GM19238 (cell line): ENCODE measurements around the gene PRPF31.

Experiments used
- DNase-seq: peaks from one replicate; pipeline ENCODE4 v3.0.0; 2011; ENCODE audit warnings: low spot score; ENCODE audit not compliant: insufficient read length

PRPF31 gene

DNA sequence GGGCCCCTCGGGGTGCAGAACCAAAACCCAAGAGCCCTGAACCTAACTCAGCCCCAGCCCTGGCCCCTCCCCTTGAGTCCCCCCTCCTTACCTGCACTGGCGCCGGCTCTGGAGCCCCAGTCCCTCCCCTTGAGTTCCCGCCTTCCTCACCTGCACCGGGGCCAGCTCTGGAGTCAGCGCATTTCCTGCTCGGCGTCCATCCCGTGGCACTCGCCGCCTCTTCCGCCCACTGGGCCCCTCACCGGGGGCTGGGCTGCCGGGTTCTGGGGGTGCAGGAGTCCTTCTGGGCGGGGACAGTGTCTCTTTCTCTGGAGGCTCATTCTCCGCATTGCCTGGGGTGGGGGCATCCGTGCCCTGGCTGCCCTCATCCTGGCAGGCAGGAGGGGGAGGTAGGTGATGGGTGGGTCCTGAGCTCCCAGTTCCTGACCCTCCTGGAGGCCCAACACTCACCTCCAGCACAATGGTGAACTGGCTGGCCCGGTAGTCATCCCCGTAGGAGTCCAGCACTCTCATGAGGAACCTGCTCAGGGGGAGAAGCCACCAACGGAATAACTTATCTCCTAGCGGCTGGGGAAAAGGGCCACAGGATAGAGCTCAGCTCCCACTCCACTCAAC lies 7.6 kb upstream of the PRPF31 start:
- no peak for DNase-seq

DNA sequence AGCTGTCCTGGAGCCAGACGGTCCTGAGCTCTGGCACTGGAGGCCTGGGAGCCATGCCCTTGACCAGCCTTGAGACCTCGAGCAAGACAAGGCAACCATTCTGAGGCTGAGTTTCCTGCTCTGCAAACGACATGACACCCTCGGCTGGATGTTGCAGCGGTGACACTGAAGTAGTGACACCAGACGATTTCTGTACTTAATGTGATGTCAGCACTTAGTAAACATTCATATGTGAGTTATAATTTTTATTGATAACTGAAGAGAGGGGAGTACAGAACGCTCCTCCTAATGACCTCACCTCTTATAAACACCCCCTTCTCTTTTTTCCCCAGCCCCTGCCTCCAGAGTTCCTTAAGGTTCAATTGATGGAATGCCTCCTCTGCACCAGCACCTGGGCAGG lies 7.1 kb upstream of the PRPF31 start:
- no peak for DNase-seq

DNA sequence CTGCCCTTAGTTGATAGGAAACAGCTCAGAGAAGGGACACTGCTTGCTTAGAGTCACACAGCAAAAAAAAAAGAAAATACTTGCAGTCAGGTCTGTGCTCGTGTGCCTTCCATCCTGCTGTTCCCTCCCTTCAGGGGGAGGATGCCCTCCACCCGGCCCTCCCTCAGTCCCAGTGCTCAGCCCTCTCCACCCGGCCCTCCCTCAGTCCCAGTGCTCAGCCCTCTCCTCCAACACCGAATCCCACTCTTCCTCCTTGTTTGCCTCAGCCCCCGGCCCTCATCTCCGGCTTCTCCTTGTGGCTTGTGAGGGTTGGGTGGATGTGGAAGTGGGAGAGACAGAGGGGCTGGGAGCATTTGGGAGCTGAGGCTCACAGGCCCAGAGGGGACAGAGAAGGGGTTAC lies 5.9 kb upstream of the PRPF31 start:
- no peak for DNase-seq

DNA sequence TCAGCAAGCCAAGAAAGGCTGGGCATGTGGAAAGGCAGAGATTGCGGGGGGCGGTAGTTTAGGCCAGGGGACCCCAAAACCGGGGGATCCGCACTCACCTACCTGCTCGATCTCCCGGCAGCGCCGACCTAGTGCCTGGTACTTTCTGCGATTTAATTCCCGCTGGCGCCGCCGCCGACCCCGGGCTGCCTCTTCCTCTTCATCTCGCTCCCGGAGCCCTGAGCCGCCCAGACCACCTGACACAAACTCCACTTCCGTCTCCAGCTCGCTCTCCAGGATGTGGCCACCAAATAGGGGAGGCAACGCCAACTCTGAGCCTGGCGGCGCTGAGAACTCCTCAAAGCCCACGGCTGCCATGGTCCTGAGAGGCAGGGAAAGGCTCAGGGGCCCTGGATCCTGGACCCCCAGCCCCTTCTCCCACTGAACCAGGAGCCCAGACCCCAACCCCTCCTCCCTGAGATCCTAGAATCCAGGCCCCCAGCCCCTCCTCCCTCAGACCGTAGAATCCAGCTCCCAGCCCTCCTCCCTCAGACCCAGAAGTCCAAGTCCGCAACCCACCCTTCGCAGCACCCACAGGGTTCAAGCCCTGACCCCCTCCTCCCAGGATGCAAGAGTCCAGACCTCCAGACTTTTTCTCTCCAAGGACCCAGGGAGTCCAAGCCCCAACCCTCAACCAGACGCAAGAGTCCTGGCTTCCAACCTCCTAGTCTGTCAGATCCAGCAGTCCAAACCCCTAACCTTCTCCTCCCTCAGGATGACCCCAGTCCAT lies 1.0 kb upstream of the PRPF31 start:
- peak; percentile 73 for DNase-seq

DNA sequence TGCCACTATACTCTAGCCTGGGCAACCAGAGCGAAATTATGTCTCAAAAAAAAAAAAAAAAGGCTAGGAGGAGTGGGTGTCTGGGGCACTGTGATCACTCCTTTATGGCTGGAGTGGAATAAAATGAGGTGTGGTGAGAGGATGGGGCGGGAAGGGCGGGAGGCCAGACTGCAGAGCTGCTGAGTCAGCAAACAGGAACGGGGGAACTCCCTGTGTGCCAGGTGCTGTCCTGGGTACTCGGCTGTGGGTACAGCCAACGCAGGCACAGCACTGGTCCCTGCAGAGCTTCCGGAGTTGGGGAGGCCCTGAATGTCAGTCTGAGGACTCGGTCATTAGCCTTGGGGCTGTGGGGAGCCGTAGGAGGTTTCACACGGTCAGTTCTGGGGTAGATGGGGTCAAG lies 5.7 kb downstream of the PRPF31 start:
- no peak for DNase-seq

DNA sequence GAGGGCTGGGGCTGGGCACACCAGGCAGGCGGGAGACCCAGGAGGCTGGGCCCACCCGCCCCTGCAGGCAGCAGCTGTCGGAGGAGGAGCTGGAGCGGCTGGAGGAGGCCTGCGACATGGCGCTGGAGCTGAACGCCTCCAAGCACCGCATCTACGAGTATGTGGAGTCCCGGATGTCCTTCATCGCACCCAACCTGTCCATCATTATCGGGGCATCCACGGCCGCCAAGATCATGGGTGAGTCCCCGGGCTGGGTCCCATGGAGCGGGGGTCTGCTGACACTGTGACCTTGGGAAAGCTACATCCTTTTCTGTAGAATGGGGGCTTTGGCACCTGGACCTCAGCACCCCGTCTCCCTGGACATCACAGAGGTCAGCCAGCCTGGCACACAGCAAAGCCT lies 8.1 kb downstream of the PRPF31 start:
- no peak for DNase-seq

DNA sequence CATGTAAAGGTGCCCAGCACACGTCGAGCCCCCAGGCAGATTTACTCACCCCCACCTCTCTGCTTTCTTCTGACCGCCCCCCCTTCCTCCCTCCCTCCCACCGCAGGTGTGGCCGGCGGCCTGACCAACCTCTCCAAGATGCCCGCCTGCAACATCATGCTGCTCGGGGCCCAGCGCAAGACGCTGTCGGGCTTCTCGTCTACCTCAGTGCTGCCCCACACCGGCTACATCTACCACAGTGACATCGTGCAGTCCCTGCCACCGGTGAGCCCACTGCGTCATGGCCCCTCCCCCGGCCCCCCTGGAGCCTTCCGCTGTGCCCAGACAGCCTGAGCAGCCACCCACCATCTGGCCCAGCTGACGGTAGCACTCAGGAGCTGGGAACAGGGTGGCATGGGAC lies 8.8 kb downstream of the PRPF31 start:
- no peak for DNase-seq

DNA sequence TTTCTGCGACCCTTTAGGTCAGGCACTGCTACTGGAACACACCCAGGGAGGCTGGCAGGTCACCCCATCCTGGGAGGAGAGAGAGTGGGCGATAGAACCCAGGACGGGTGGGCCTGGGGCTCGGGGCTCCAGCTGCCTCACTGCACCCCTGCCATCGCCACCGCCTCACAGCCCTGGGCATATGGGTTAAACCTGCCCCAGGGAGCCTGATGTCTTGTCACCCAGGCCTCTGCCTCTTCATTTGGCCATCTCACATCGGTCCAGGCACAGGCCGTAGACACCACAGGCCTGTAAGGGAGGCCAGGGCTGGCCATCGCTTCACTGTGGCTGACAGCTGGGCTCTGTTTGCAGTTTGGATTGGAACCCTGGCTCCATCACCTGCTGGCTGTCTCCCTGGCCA lies 10.2 kb downstream of the PRPF31 start:
- DNase-seq: no peak

DNA sequence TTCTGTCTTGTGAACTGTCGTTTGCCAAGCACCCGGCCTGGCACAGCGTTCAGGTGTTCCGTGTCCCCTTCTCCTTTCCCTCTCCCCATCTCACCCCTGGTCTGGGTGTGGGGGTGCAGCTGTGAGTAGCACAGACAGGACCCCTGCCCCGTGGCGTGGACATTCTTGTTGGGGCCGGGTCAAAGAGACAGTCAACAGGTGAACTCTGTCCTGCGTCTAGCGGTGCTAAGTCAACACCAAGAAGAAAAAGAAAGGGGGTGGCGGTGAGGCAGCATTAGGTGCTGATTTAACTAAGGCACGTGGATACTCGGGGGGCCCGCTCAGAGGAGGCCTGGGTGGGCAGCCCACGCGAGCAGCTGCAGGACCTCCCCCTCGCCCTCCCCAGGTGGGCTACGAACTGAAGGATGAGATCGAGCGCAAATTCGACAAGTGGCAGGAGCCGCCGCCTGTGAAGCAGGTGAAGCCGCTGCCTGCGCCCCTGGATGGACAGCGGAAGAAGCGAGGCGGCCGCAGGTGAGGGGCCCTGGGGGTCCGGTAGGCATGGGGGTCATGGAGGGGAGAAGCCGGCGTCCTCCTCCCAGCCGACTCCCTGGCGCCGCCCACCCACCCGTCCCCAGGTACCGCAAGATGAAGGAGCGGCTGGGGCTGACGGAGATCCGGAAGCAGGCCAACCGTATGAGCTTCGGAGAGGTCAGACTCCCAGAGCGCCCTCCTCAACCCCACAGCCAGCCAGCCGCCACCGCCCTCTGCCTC lies 12.3 kb downstream of the PRPF31 start:
- no peak for DNase-seq

DNA sequence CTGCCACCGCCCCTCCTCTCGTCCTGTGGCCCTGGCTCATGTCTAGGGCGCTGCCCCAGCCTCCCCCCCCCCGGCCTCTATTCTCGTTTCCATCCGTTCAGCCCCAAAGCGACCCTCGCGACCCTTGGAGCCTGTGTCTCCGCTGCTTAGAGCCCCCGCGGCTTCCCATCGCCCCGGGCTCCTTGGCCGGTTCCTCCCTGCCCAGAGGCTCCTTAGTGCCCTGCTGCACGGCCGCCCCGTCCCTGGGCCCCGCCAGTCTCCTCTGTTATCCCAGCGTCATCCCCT lies 12.8 kb downstream of the PRPF31 start:
- DNase-seq: no peak

DNA sequence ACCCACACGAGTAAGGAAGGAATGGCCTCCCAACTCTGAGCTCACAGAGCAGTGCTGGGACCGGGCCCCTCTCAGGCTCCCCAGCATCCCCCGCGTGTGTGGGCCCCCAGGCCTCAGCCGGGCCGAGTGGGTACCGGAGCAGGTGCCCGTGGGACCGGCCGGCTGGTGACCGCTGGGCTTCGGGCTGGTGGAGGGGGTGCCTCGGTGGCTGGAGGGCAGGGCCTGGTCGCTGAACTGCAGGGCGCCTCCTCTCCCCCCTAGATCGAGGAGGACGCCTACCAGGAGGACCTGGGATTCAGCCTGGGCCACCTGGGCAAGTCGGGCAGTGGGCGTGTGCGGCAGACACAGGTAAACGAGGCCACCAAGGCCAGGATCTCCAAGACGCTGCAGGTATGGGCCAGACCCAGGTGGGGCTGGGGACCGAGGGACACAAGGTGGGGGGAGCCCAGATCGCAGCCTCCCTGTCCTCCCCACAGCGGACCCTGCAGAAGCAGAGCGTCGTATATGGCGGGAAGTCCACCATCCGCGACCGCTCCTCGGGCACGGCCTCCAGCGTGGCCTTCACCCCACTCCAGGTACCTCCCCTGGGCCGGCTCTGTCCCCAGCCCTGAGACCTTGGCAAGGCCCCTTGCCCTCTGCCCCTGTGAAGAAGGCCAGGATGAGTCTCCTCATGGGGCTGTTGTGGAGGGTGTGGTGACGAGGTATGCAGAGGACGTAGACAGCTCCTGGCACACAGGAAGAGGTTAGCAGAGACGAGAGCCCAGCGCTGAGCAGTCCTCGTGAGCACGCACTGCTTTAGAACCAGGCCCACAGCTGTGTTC lies 13.5 kb downstream of the PRPF31 start:
- DNase-seq: no peak

DNA sequence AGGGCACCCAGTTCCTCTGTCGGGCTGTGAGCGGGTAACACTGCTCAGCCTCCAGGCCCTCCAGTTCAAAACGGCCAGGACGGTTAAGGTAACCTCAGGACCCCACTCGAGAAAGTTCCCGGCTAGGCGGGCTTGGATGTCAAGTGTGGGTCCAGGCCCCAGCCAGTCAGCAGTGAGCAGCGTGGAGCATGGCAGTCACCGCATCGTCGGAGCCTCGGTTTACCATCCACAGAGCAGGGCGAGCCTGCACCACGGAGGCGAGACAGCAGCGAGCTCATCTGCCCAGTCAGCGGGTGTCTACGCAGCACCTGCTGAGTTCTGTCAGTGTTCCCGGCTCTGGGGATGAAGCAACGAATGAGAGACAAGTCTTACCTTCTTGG lies 14.1 kb downstream of the PRPF31 start:
- DNase-seq: no peak

DNA sequence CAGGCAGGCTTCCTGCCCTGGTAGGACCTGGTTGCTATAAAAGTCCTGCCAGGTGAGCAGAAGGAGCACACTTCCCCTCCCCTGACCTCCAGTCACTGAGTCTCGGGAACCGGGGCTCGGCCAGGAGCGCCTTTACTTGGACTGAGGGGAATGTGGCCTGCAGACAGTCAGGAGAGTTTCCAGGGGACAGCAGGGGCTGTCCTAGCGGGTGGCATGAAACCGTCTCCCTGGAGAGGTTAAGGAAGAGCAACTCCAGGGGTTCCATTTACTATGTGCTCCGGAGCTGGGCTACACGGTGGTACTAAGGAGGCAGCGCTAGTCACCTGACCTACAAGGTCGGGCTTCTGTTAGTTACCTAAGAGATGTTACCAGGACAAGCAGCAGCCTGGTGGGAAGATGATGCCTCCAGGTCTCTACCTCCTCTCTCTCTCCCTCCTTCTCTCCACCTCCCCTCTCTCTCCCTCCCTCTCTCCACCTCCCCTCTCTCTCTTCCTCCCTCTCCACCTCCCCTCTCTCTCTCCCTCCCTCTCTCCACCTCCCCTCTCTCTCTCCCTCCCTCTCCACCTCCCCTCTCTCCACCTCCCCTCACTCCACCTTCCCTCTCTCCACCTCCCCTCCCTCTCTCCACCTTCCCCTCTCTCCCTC lies 17.9 kb downstream of the PRPF31 start:
- DNase-seq: no peak

DNA sequence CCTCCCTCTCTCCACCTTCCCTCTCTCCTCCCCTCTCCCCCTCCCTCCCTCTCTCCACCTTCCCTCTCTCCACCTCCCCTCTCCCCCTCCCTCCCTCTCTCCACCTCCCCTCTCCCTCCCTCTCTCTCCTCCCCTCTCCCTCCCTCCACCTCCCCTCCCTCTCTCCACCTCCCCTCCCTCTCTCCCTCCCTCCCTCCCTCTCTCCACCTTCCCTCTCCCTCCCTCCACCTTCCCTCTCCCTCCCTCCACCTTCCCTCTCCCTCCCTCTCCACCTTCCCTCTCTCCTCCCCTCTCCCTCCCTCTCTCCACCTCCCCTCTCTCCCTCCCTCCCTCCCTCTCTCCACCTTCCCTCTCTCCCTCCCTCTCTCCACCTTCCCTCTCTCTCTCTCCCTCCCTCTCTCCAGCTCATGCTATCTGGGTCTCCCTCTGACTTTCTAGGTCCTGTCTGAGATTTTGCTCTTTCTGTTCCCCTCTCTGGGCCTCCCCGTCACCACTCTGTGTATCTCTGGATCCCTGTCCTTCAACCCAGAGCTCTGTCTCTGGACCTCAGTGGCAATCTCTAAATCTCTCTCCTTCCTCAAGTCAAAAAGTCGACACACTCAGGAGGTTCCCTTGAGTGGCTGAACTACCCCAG lies 18.5 kb downstream of the PRPF31 start:
- no peak for DNase-seq

DNA sequence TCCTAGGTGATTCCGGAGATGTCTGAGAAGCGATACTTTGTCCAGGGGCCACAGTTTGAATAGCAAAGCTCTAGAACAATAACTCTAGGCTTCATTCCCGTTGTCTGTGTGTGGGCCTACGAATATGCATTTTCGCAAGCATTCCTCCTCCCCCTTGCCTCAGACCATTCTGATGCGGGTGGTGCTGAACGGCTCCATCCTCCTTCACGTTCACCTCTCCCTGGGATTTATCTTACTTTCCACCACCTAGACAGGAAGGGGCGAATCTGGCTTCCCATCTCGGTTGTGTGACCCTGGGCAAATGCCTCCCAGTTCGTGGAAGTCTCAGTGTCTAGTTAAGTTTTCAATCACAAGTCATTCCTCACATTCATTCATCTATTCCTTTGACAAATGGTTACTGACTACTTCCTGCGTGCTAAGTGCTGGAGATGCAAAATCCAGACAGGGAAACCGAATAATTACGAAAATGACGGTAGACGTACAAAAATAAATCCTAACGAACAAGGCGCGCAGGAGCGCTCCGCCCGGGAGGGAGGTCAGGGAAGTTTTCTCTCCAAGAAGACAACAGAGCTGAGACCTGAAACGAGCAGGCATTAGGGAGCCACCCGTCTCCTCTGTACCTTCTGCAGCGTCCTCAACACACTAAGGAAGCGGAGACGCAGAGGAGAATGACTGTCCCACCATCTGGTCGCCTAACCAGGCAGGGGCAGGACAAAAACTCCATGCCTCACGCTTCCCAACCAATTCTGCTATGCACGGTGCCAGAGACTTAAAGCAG lies 20.7 kb downstream of the PRPF31 start:
- no peak for DNase-seq

DNA sequence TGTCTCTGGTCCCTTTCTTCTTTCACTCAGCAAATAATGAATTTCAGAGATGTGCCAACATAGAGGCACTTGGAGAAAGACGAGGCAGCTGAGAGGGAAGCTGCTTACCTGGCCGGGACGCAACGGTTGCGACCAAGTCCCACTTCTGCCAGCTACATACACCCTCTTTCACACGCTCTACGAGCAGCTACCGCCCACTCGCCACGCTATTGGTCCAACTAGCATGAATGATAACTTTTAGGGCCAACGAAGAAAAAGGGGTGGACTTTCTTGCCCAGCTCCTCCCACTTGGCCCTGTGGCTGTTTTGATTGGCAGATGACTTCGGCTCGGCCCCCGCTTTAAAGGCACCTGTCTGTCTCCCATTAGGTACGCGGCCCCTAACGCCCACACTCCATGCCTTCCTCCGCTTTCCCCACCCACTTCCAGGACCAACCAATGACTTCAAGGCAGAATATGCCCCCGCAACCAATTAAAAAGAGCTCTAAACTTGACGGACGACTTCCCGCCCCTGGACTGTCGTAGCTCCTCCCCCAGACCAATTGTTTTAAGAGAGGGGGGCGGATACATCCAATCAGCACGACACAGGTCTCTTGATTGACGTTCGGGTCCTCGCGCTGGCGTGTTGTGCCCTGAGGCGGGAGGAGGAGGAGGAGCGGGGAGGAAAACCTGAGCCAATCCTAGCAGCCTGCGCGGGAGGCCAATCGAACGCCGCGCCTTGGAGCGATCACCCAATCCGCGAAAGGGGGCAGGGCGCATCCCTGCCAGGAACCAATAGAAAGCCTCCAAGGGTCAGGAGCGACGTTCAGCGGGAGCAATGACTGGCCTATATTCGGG lies 21.5 kb downstream of the PRPF31 start:
- peak; percentile 99 for DNase-seq

DNA sequence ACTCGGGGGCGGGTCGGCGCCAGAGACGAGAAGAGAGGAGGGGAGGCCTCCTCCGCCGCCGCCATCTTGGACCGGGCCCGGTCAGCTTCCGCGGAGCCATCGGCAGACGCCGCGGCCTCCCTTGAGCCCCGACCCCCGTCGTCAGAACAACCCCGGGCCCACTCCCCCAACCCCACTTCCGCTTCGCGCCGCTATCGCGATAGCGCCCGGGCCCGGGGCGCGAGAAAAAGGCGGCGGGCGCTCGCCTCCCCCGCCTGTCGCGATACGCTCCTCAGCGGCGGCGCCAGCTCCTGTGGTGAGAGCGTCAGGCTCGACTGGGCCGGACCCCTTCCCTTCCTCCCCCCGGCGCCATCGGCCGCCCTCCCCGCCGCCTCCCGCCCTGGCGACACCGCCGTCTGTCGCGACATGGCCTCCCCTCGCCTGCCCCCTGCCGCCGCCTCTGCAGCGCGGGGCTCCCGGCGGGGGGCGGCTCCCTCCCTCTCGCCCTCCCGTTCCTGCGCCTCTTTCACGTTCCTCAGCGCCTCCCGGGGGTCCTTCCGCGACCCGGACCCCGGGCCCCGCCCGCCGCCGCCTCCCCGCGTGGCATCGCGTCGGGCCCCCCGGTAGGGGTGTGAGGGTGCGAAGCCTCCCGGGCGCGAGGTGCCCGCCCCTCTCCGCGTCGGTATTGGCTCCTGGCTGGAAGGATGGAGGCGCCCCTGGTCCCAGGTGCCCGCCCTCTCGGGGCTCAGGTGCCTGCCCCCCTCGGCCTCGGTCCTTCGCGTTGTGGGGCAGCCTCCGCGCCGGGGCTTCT lies 22.3 kb downstream of the PRPF31 start, which contains the start of gene CNOT3:
CNOT3 (plus strand) TSS at position 64 of the 790 bp plus-strand sequence. CDS start 5,217 bp downstream, outside the sequence.
- DNase-seq: peak; percentile 51

DNA sequence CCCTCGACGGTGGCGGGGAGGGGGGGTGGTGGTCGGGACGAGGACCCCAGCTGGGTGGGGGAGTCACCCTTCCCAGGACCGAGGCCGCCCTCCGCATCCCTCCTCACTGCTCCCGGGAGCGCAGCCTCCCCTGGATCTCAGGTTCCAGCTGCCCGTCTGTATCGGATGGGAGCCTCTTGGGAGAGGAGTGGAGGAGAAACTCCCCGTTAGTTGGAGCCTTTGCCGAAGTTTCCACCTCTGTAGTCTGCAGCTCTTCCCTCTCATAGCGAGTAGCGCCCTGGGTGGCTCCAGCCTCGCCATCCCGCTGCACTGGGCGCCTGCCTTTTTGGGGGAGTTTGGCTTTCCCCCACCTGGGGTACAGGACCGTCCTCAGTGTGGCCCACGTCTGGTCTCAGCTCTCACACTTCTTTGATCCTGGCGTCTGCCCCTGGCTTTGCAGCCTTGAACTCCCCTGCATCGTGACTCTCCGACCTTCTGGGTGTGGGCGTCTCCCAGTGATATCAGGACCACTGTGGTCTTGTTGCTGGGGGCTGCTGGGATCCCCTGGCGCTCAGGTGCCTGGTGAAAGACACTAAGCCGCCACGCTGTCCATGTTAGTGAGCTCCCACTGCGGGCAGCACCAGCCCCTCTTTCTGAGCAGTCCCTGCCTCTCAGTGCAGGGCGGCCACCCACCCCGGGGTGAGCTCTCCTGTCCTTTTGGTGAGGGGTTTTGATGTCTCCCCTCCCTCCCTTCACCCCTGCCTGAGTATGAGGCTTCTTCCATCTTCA lies 23.1 kb downstream of the PRPF31 start:
- no peak for DNase-seq
